ENCODE measurements around the gene REXO1. TPM values are rescaled to one million over a fixed set of nuclear protein-coding genes. Genes with fewer than 3 reads are reported as not detected.

Gene REXO1
- polyA plus RNA-seq, 1 experiment = 11.0 TPM

DNA sequence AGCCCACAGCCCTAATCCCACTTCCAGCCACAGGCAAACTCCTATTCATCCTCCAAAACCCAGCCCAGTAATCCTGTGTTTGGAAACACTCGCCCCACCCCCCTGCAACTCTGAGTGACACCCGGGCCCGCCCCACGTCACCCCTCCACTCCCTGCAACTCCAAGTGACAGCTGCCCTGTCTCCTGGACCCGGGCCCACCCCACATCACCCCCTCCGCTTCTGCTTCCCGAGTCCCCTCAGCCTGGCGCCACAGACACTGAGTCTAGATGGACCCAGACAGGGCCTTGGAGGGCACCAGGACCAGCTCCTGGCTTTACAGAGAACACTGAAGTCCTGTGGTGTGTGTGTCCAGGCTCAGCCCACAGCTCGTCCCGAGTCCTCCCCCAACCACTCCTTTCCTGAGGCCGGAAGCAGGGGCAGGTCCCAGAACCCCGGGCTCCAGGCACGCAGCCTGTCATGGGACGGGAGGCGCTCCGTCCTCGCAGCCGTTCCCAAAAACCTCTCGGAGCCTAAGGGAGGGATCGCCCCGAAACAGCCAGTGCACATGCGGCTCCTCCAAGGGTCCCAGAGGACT is 7.7 kb downstream of the REXO1 start:
- Histone ChIP-seq H3K27me3 (ENCODE audit: control insufficient read depth, insufficient read depth, low read length) (no peaks in the 10 kb centered on the region), H3K4me3 (ENCODE audit: low read depth, low read length) (no peak overlapping the region), H3K36me3 (ENCODE audit: control insufficient read depth, insufficient read depth, low read length) (peaks cover 5% of the 10 kb centered on the region)
- POLR2A ChIA-PET = no interaction called here
- no peak for TF ChIP-seq CTCF (IDR thresholded peaks at IDR 0.05; ENCODE audit: insufficient read depth, low read depth, low read length)
- DNase-seq (ENCODE audit: low read depth) = no peak
- CTCF ChIA-PET = interaction anchor here (0.8 to 7.8 kb wide), 4 partner anchors 8 to 168 kb away, joined by 3 to 79 read pairs (median 4); no protein-coding TSS in a partner anchor

GRCh38 chr19:1839658-1840540 is 8.4 kb downstream of the REXO1 start:
- no peak for DNase-seq (ENCODE audit: low read depth)
- TF ChIP-seq CTCF (IDR thresholded peaks at IDR 0.05; ENCODE audit: insufficient read depth, low read depth, low read length) = no peak
- POLR2A ChIA-PET = no interaction called here
- H3K27me3 ChIP-seq (ENCODE audit: control insufficient read depth, insufficient read depth, low read length) = no peaks in the 10 kb centered on the region
- H3K36me3 ChIP-seq (ENCODE audit: control insufficient read depth, insufficient read depth, low read length) = peaks cover 5% of the 10 kb centered on the region
- H3K4me3 ChIP-seq (ENCODE audit: low read depth, low read length) = no peak overlapping the region
- CTCF ChIA-PET = interaction anchor here (0.8 to 7.8 kb wide), 4 partner anchors 13 to 168 kb away, joined by 3 to 79 read pairs (median 14); no protein-coding TSS in a partner anchor

GRCh38 chr19:1837625-1838105 is 10.6 kb downstream of the REXO1 start:
- H3K36me3 ChIP-seq (ENCODE audit: control insufficient read depth, insufficient read depth, low read length) = peaks cover 3% of the 10 kb centered on the region
- ChIA-PET POLR2A (no interaction called here), CTCF (interaction anchor here (0.6 to 7.8 kb wide), 24 partner anchors 9 to 291 kb away, joined by 3 to 79 read pairs (median 5); partner anchors contain the start of gene REXO1)
- H3K4me3 ChIP-seq (ENCODE audit: low read depth, low read length) = no peak overlapping the region
- DNase-seq (ENCODE audit: low read depth) = no peak
- peak; percentile 99 for TF ChIP-seq CTCF (IDR thresholded peaks at IDR 0.05; ENCODE audit: insufficient read depth, low read depth, low read length)
- H3K27me3 ChIP-seq (ENCODE audit: control insufficient read depth, insufficient read depth, low read length) = no peaks in the 10 kb centered on the region

DNA sequence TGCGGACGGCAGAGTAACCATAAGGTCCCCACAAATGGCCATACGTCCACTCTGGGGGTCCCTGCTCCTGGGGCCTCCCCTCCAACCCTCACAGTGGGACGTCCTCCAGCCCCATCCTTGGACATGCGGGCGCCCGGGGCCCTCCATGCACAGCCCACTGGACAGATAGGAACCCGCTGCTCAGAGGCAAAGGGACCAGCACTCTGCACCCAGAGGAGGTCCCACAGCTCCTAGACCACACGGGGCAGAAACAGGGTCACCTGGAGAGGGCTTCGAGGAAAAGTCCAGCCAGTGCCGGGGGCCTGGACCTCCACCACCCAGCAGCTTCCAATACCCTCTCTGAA is 11.1 kb downstream of the REXO1 start:
- ChIA-PET POLR2A (no interaction called here), CTCF (interaction anchor here (0.6 to 7.8 kb wide), 19 partner anchors 9 to 291 kb away, joined by 3 to 79 read pairs (median 8); partner anchors contain the start of gene REXO1)
- H3K36me3 ChIP-seq (ENCODE audit: control insufficient read depth, insufficient read depth, low read length) = peaks cover 3% of the 10 kb centered on the region
- no peaks in the 10 kb centered on the region for H3K27me3 ChIP-seq (ENCODE audit: control insufficient read depth, insufficient read depth, low read length)
- no peak for TF ChIP-seq CTCF (IDR thresholded peaks at IDR 0.05; ENCODE audit: insufficient read depth, low read depth, low read length)
- no peak for DNase-seq (ENCODE audit: low read depth)
- no peak overlapping the region for H3K4me3 ChIP-seq (ENCODE audit: low read depth, low read length)

Data from BJ (cell line).